Naive thymus-derived CD4-positive, alpha-beta T cell (primary cell): ENCODE data around the gene HSD11B1. TPM values are rescaled to one million over a fixed set of nuclear protein-coding genes. Genes with fewer than 3 reads are reported as not detected.
A peak's percentile ranks its signal among the peaks of the same experiment; 100 is the strongest.

Experiments used
- ATAC-seq: fragments of 150-1000 bp; cut with Tn5 transposase; 2 replicates; pipeline ENCODE4 v1.10.0; 2021; ENCODE audit warnings: mild to moderate bottlenecking, moderate library complexity
- CTCF ChIA-PET: fragments of 350-600 bp; sonication (Branson Sonifier 250); formaldehyde crosslinking; loops from one replicate; lab custom pipeline; 2021; ENCODE audit warnings: antibody characterized with exemption; lab: Charles Lee
- POLR2A ChIA-PET: fragments of 350-600 bp; sonication (Branson Sonifier 250); formaldehyde crosslinking; loops from one replicate; lab custom pipeline; 2021; ENCODE audit warnings: antibody characterized with exemption, inconsistent platforms; lab: Charles Lee
- DNase-seq, 9 donors: peaks; one replicate each; pipeline versions ENCODE4 v3.0.0 to v3.0.0-alpha.2; 2020 to 2022; ENCODE audit warnings: mixed read lengths in 1 of 9
- H3K27ac ChIP-seq: one replicate; pipeline ENCODE4 v1.7.0; 2013; ENCODE audit warnings: mild to moderate bottlenecking, low read depth, low read length, moderate library complexity
- H3K27me3 ChIP-seq, 2 donors: one replicate each; pipeline ENCODE4 v1.7.0; 2013; ENCODE audit warnings: low read length in 2 of 2, mild to moderate bottlenecking in 2 of 2, moderate library complexity in 2 of 2; ENCODE audit not compliant: control insufficient read depth in 2 of 2, insufficient read depth in 2 of 2
- H3K36me3 ChIP-seq, 3 experiments: 1 replicate in 2 of 3; 2 replicates in 1 of 3; pipeline ENCODE4 v1.7.0; 2013; ENCODE audit warnings: low read length in 3 of 3, mild to moderate bottlenecking in 3 of 3, moderate library complexity in 1 of 3; ENCODE audit not compliant: insufficient read depth in 3 of 3, control insufficient read depth in 2 of 3
- H3K4me1 ChIP-seq, 2 donors: one replicate each; pipeline ENCODE4 v1.7.0; 2013; ENCODE audit warnings: low read length in 2 of 2, mild to moderate bottlenecking in 2 of 2, moderate library complexity in 1 of 2; ENCODE audit not compliant: control insufficient read depth in 2 of 2, insufficient read depth in 2 of 2
- H3K4me3 ChIP-seq: 2 replicates; pipeline ENCODE4 v1.7.0; 2013; ENCODE audit warnings: mild to moderate bottlenecking, low read length
- H3K9me3 ChIP-seq, 3 experiments: 1 replicate in 2 of 3; 2 replicates in 1 of 3; pipeline ENCODE4 v1.7.0; 2013; ENCODE audit warnings: low read length in 3 of 3; ENCODE audit not compliant: control insufficient read depth in 2 of 3
- H3K27ac Mint-ChIP-seq, 9 donors: one replicate each; pipeline ENCODE4 v1.8.0; 2020 to 2022; ENCODE audit warnings: mixed read lengths in 9 of 9, mild to moderate bottlenecking in 8 of 9, moderate library complexity in 5 of 9, inconsistent platforms in 2 of 9
- H3K27me3 Mint-ChIP-seq, 5 donors: one replicate each; pipeline ENCODE4 v1.8.0; 2021 to 2022; ENCODE audit warnings: mixed read lengths in 5 of 5, mild to moderate bottlenecking in 1 of 5
- H3K36me3 Mint-ChIP-seq, 5 donors: one replicate each; pipeline ENCODE4 v1.8.0; 2020 to 2022; ENCODE audit warnings: mixed read lengths in 5 of 5, mild to moderate bottlenecking in 3 of 5, inconsistent platforms in 1 of 5
- H3K4me1 Mint-ChIP-seq, 7 donors: one replicate each; pipeline ENCODE4 v1.8.0; 2020 to 2022; ENCODE audit warnings: mixed read lengths in 7 of 7, mild to moderate bottlenecking in 3 of 7, inconsistent platforms in 1 of 7
- H3K4me3 Mint-ChIP-seq, 10 donors: one replicate each; pipeline ENCODE4 v1.8.0; 2020 to 2022; ENCODE audit warnings: mild to moderate bottlenecking in 10 of 10, mixed read lengths in 10 of 10, moderate library complexity in 6 of 10, inconsistent platforms in 2 of 10
- H3K9me3 Mint-ChIP-seq, 11 donors: one replicate each; pipeline ENCODE4 v1.8.0; 2020 to 2022; ENCODE audit warnings: mixed read lengths in 11 of 11, mild to moderate bottlenecking in 4 of 11, inconsistent platforms in 1 of 11, moderate library complexity in 1 of 11
- intact Hi-C, 2 donors: fragments of 100-400 bp; cut with micrococcal nuclease; formaldehyde crosslinking; loops; one replicate each; pipeline ENCODE4 v1.15.1; 2023
- polyA plus RNA-seq, 2 donors: library from polyadenylated mRNA; unstranded; fragments of 300-500 nt; fragmentation: Illumina TruSeq; gene quantifications; one replicate each; pipeline ENCODE4 v1.2.3, GENCODE V29; 2021
- total RNA-seq, 6 experiments: library from RNA in 5 of 6; stranded (reverse) in 5 of 6; gene quantifications; 1 replicate in 5 of 6; 2 replicates in 1 of 6; pipeline ENCODE4 v1.2.3 and lab custom pipeline; 2021 to 2026

HSD11B1 gene
- total RNA-seq (1 to 10 TPM in 1 of 5 experiments, under 1 TPM in 1, not detected in 3; 0.47 to 3.6 TPM), polyA plus RNA-seq (under 1 TPM; 0.18 to 0.54 TPM), total RNA-seq (lab: John Stamatoyannopoulos, UW) (not detected)

DNA sequence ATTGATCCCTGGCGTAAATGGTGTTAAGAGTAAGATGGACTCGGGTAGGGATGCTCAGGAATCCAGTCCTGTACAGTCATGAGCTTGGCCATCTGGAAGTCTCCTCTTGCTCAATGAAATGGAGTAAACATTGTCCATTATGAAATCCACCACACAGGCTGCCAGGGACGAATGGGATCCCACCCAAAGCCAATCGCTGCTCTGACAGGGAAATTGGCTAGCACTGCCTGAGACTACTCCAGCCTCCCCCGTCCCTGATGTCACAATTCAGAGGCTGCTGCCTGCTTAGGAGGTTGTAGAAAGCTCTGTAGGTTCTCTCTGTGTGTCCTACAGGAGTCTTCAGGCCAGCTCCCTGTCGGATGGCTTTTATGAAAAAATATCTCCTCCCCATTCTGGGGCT, at the start of gene HSD11B1:
TSS of gene HSD11B1 (plus strand) at position 263 of the 400 bp plus-strand sequence. CDS start at position 360, 97 bp downstream.
- intact Hi-C loops = no loop called here
- no peak within 1 kb of the TSS for H3K4me3 ChIP-seq
- H3K27me3 Mint-ChIP-seq = no peaks in the 10 kb centered on the region

DNA sequence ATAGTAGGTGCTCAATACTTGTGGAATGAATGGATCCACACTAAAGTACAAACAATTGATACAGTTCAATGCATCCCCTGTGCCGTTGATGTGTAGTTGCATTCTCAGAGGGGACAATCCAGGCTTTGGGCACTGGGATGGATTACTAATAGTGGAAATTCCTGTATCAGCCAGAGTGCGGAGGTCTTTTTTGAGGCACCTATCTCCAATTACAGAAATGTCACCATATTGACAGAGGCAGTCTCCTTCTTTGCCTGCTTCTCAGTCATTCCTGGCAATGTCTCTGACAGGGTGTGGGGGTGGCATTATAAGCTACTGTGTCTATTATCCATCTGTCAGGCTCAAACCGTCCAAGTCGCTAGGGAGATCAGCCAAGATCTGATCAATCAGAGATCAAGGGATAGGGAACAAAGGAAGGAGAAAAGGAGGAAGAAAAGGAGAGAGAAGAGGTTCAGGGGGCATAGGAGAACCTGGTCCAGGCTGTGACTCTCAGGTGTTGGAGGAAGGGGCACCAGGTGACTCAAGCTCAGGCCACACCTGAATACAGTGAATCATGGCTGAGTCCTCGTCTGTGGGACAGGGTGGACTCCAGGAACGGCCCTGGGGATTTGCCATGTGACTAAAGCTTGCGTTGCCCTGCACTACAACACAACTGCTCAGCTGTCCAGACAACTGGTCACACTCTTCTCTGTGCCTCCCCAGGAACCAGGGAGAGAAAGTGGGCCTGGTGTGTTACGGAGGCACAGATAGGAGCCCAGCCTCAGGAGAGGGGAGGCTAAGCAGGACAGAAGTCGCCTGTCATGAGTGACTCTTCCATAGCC, 49.0 kb upstream of the HSD11B1 start:
- H3K4me3 Mint-ChIP-seq = no peak overlapping the region
- no peaks in the 10 kb centered on the region for H3K36me3 ChIP-seq
- peaks cover 0 to 5% (median 0%) of the 10 kb centered on the region in 5 donors for H3K27me3 Mint-ChIP-seq
- H3K9me3 ChIP-seq = no peaks in the 10 kb centered on the region
- H3K27ac ChIP-seq = no peak overlapping the region
- CTCF ChIA-PET = interaction anchor here (1.4 kb wide), 1 partner anchor 38 kb away, joined by 3 read pairs; no protein-coding TSS in a partner anchor
- no peak overlapping the region for H3K27ac Mint-ChIP-seq
- intact Hi-C loops = loop anchor here in 1 of 2 donors (2.0 kb wide), 1 partner anchor 17 kb away; no protein-coding TSS in a partner anchor
- no peaks in the 10 kb centered on the region for H3K4me1 ChIP-seq
- H3K27me3 ChIP-seq = no peaks in the 10 kb centered on the region
- H3K4me1 Mint-ChIP-seq = peaks cover 10 to 55% (median 22%) of the 10 kb centered on the region in 7 donors
- no peak for DNase-seq
- H3K36me3 Mint-ChIP-seq = peaks cover 0 to 2% (median 0%) of the 10 kb centered on the region in 5 donors
- no peaks in the 10 kb centered on the region for H3K9me3 Mint-ChIP-seq
- ATAC-seq = no peak
- no peak overlapping the region for H3K4me3 ChIP-seq
- POLR2A ChIA-PET = no interaction called here

More for the DNA sequence above, at the start of gene HSD11B1:
- Mint-ChIP-seq H3K36me3 (peaks cover 0 to 16% (median 0%) of the 10 kb centered on the region in 5 donors), H3K27ac (peak within 1 kb of the TSS in 1 of 9 donors; percentile 67), H3K4me3 (peak within 1 kb of the TSS in 1 of 10 donors; percentile 23), H3K4me1 (peaks cover 0 to 52% (median 4%) of the 10 kb centered on the region in 7 donors), H3K9me3 (peaks cover 0 to 4% (median 0%) of the 10 kb centered on the region in 11 donors)
- Histone ChIP-seq H3K27ac (no peak within 1 kb of the TSS), H3K9me3 (no peaks in the 10 kb centered on the region), H3K27me3 (no peaks in the 10 kb centered on the region), H3K36me3 (no peaks in the 10 kb centered on the region), H3K4me1 (no peaks in the 10 kb centered on the region)
- ChIA-PET CTCF (no interaction called here), POLR2A (no interaction called here)
- ATAC-seq = no peak
- DNase-seq = no peak

DNA sequence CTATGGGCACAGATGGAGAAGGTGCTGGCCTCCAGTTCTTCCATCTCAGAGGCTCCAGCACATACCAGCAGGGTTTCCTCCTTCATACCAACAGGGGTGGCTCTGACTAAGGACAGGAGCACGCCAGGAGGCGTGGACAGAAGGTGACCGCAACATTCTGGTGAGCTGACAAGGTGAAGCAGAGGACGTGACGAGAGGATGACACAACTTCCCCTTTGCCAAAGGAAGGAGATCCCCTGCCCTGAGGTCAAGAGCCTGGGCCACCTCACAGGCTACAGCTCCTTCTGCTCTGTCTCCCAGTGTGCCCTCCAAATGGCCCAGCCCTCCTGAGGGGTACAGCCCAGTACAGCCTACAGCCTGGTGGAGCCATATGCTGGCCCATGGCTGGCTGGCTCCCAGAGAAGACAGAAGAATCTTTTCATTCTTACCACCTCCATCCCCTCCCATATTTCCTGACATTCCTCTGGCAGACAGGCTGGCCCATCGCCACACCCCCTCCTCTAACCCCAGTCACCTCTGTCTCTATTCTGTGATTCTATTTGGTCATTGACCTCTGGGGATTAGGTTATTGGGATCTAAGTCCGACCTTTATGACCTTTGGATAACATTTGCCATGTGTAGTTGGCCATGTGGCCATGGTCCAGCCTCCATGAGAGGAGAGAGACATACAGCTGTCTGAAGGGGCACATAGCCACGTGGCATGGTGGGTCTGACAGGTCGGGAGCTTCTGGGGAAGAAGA, 47.3 kb upstream of the HSD11B1 start:
- no peaks in the 10 kb centered on the region for H3K4me1 ChIP-seq
- Mint-ChIP-seq H3K4me3 (no peak overlapping the region), H3K27ac (no peak overlapping the region), H3K36me3 (no peaks in the 10 kb centered on the region), H3K4me1 (peaks cover 6 to 47% (median 17%) of the 10 kb centered on the region in 7 donors), H3K27me3 (peaks cover 0 to 5% (median 0%) of the 10 kb centered on the region in 5 donors), H3K9me3 (no peaks in the 10 kb centered on the region)
- peak; percentile 89 for ATAC-seq
- H3K9me3 ChIP-seq = no peaks in the 10 kb centered on the region
- no peak overlapping the region for H3K27ac ChIP-seq
- ChIA-PET POLR2A (no interaction called here), CTCF (interaction anchor here (1.4 kb wide), 1 partner anchor 10 kb away, joined by 4 read pairs; no protein-coding TSS in a partner anchor)
- H3K36me3 ChIP-seq = no peaks in the 10 kb centered on the region
- H3K4me3 ChIP-seq = no peak overlapping the region
- intact Hi-C loops = loop anchor here in 1 of 2 donors (2.0 kb wide), 1 partner anchor 15 kb away; no protein-coding TSS in a partner anchor
- DNase-seq = no peak
- H3K27me3 ChIP-seq = no peaks in the 10 kb centered on the region

DNA sequence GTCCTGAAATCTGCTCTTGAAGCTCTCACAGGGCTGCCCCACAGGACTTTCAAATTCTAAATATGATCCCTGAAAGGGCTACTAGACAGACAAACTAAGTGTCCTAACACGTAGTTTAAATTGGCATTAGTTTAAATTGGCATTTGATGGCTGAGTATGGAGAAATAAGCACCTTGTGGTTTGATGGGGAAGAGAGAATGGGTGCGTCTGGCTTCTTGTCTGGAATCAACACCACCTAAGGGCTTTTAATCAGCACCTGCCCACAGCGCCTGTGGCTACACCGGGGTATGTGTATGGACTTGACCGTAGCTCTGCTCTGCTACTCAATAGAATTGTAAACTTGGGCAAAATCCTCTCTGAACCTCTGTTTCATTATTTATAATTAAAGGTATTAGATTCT, 46.7 kb upstream of the HSD11B1 start:
- Mint-ChIP-seq H3K27ac (no peak overlapping the region), H3K4me1 (peaks cover under 1 to 41% (median 13%) of the 10 kb centered on the region in 7 donors), H3K36me3 (peaks cover 0 to 2% (median 0%) of the 10 kb centered on the region in 5 donors), H3K4me3 (no peak overlapping the region), H3K27me3 (peaks cover 0 to 5% (median 0%) of the 10 kb centered on the region in 5 donors), H3K9me3 (no peaks in the 10 kb centered on the region)
- CTCF ChIA-PET = interaction anchor here (1.4 kb wide), 1 partner anchor 9 kb away, joined by 4 read pairs; no protein-coding TSS in a partner anchor
- H3K9me3 ChIP-seq = no peaks in the 10 kb centered on the region
- no peak overlapping the region for H3K4me3 ChIP-seq
- H3K36me3 ChIP-seq = no peaks in the 10 kb centered on the region
- H3K27me3 ChIP-seq = no peaks in the 10 kb centered on the region
- no peak overlapping the region for H3K27ac ChIP-seq
- ATAC-seq (no peak), DNase-seq (no peak)
- no peaks in the 10 kb centered on the region for H3K4me1 ChIP-seq
- intact Hi-C loops = loop anchor here in 1 of 2 donors (2.0 kb wide), 1 partner anchor 15 kb away; no protein-coding TSS in a partner anchor
- POLR2A ChIA-PET = no interaction called here

DNA sequence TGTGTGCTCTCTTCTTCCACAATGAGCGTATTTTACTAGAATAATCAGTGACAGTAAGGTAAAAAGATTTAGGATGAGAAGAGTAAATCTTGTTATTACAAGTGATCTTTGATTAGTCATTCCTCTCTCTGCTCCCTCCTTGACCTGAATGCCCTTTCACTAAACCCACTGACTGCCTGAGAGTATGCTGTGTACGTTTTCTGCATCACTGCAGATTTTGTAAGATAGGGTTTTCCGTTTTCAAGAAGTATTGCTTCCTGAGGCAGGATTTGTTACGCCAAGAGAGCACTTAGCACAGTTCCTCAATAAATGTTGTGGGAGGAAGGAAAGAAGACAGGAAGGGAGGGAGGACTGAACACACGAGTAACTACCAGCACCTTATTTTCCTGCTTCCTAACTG, 44.7 kb upstream of the HSD11B1 start:
- DNase-seq = no peak
- H3K27ac ChIP-seq = no peak overlapping the region
- no peaks in the 10 kb centered on the region for H3K36me3 ChIP-seq
- H3K4me1 ChIP-seq = no peaks in the 10 kb centered on the region
- Mint-ChIP-seq H3K27me3 (peaks cover 0 to 5% (median 0%) of the 10 kb centered on the region in 5 donors), H3K4me3 (peak overlapping the region in 1 of 10 donors; percentile 50), H3K4me1 (peaks cover 0 to 23% (median 11%) of the 10 kb centered on the region in 7 donors), H3K27ac (peak overlapping the region in 2 of 9 donors; percentile 48 to 61), H3K9me3 (no peaks in the 10 kb centered on the region), H3K36me3 (peaks cover 0 to 6% (median 0%) of the 10 kb centered on the region in 5 donors)
- intact Hi-C loops = loop anchor here in 1 of 2 donors (1.0 kb wide), 1 partner anchor 13 kb away; no protein-coding TSS in a partner anchor
- no peak overlapping the region for H3K4me3 ChIP-seq
- CTCF ChIA-PET = no interaction called here
- ATAC-seq = peak; percentile 68
- no peaks in the 10 kb centered on the region for H3K9me3 ChIP-seq
- POLR2A ChIA-PET = no interaction called here
- H3K27me3 ChIP-seq = no peaks in the 10 kb centered on the region

DNA sequence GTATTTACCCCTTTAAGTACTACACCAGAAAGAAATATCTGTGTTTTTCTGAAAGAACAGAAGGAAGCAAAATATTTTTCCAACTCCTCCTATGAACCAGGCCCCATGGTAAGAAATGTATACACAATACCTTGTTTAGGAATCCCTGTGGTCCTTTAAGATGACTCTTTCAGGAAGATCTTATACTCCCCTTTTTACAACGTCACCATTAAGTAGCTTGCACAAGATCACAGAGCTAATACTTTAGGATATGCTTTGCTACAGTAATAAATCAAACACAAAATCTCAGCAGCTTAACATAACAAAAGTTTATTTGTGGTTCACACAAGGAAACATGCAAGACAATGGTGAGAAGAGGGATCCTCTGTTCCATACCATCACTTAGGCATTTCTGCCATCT, 43.6 kb upstream of the HSD11B1 start:
- CTCF ChIA-PET = no interaction called here
- POLR2A ChIA-PET = no interaction called here
- H3K4me1 ChIP-seq = no peaks in the 10 kb centered on the region

More for the DNA sequence above, 43.6 kb upstream of the HSD11B1 start:
- Histone ChIP-seq H3K4me3 (no peak overlapping the region), H3K27me3 (no peaks in the 10 kb centered on the region), H3K9me3 (no peaks in the 10 kb centered on the region), H3K36me3 (no peaks in the 10 kb centered on the region), H3K27ac (no peak overlapping the region)
- no peak for ATAC-seq
- peaks cover 0 to 23% (median 11%) of the 10 kb centered on the region in 7 donors for H3K4me1 Mint-ChIP-seq
- no peaks in the 10 kb centered on the region for H3K9me3 Mint-ChIP-seq
- H3K36me3 Mint-ChIP-seq = peaks cover 0 to 10% (median 0%) of the 10 kb centered on the region in 5 donors
- H3K27ac Mint-ChIP-seq = peak overlapping the region in 1 of 9 donors; percentile 27
- intact Hi-C loops = no loop called here
- H3K4me3 Mint-ChIP-seq = no peak overlapping the region
- peaks cover 0 to 5% (median 0%) of the 10 kb centered on the region in 5 donors for H3K27me3 Mint-ChIP-seq
- DNase-seq = no peak
